C4-2B (cell line): ENCODE data around the gene SULT6B1.

ENCODE experiments used
- ZFX ChIP-seq: fragments of 450-650 bp; IDR thresholded peaks from 2 replicates; pipeline ENCODE4 v1.6.1; 2017
- TF ChIP-seq, protein P1 (sequence below): fragments of 450-650 bp; conservative IDR thresholded peaks from 2 replicates; pipeline ENCODE4 v1.5.1; 2017; ENCODE audit warnings: mild to moderate bottlenecking

DNA sequence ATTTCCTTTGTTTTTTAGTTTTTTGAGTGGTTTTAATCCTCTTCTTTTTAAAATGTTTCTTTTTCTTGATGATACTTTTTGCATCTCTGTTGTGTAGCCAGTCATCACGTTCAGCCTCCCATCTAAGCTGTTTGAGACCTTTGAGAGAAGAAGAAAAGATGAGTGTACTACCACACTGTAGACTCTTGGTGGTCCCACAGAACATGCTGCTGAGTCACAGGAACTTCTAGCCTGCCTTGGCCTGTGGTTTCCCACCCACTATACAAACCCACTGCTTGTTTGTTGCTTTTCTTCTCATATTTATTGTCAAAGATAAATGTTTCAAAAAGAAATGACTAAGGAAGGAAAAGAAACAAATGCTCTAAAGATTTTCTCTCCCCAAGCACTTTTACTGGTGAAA lies 13.3 kb upstream of the SULT6B1 start:
- TF ChIP-seq, protein P1, sequence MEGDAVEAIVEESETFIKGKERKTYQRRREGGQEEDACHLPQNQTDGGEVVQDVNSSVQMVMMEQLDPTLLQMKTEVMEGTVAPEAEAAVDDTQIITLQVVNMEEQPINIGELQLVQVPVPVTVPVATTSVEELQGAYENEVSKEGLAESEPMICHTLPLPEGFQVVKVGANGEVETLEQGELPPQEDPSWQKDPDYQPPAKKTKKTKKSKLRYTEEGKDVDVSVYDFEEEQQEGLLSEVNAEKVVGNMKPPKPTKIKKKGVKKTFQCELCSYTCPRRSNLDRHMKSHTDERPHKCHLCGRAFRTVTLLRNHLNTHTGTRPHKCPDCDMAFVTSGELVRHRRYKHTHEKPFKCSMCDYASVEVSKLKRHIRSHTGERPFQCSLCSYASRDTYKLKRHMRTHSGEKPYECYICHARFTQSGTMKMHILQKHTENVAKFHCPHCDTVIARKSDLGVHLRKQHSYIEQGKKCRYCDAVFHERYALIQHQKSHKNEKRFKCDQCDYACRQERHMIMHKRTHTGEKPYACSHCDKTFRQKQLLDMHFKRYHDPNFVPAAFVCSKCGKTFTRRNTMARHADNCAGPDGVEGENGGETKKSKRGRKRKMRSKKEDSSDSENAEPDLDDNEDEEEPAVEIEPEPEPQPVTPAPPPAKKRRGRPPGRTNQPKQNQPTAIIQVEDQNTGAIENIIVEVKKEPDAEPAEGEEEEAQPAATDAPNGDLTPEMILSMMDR = no peak
- no peak for TF ChIP-seq ZFX
